Hematopoietic multipotent progenitor cell treated with erythropoietin and hydrocortisone succinate and interleukin-3 and kit ligand, for 8 days (in vitro differentiated cells): ENCODE data around the gene CDIP1.

Experiments
- DNase-seq: peaks from one replicate; pipeline ENCODE4 v3.0.0-alpha.2; 2015

CDIP1 gene

DNA sequence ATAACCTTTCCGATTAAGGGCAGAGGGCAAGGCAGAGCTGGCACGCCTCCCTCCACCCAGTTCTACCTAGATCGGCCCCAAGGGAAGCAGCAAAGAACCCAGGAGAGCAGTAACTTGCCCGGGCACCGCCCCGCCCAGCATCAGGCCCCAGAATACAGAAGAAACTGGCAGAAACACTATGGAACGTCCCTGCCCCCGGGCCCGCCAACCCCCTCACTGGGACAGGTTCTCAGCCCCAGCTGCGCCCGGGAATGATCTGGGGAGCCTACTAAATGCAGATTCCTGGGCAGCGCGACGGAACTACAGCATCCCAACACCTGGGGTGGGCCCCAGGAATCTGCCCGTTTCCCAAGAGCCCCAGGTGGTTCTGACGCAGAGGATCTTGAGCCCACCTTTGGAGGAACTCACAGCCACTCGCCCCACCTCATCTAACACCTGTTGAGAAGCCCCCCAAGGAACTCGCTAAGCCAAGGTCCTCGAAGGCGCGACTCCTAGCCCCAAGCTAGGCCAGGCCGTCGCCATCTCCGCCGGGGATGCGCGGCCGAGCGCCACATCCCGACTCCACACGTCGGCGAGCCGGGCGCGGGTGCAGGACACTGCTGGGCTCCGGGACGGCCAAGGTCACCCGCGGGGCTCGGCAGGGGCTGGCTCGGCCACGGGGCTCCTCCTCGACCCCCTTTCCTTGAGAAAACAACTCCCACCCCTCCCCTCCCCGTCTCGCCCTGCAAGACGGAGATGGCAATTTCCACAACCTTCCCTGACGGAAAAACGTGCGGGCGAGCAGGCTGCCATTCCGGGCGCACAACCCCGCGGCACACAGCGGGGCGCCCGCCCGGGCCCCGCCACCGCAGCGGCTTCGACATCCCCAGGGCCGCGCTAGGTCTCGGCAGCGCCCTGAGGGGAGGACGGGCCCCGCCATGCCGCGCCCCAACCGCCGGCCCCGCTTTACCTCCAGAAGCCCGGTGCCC, 913 bp downstream of the CDIP1 start:
- DNase-seq: no peak

DNA sequence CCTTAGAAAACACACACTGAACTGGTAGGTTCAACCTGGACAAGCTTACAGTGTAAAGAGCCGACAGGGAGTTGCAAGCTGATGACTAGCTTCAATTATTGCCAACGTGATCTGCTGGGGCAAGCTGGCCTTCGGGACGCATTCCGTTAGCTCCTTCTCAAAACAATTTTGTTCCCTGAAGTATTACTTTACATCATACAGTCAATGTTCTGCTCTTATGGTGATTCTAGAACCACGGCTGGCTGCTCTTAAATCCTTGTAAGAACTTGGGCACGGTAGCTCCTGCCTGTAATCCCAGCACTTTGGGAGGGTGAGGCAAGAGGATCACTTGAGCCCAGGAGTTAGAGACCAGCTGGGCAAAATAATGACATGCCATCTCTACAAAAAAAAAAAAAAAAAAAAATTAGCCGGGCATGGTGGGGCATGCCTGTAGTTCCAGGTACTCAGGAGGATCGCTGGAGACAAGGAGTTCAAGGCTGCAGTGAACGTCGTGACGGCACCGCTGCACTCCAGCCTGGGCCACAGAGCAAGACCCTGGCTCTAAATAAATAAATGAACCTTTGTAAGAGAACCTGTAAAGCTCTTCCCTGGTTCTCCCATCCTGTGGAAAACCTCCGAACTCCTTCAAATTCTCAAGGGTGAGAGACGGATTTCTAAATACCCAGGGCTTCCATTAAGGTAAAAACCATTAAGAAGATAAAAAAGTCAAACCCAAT, 2.0 kb downstream of the CDIP1 start:
- no peak for DNase-seq

DNA sequence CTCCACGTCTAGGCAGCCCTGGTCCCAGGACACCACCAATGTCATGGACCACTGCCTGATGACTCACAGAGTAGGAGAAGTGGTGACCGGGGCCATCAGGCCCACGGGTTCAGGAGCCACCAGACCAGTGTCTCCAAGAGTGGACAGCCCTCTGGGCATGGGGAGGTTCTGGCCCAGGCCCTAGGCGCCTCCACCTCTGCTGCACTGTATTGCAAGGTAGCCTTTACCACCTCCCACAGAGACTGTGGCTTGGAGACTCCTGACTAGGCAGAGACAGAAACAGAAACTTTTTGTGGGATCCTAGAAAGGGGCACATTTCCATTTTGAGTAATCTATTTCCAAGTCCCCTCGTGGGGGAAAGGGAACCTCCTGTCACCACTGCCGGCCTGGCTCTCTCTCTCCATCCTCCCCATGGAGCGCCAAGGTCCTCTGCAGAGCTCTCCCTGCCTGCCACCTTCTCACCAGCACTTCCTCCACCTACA, 2.9 kb downstream of the CDIP1 start:
- no peak for DNase-seq

DNA sequence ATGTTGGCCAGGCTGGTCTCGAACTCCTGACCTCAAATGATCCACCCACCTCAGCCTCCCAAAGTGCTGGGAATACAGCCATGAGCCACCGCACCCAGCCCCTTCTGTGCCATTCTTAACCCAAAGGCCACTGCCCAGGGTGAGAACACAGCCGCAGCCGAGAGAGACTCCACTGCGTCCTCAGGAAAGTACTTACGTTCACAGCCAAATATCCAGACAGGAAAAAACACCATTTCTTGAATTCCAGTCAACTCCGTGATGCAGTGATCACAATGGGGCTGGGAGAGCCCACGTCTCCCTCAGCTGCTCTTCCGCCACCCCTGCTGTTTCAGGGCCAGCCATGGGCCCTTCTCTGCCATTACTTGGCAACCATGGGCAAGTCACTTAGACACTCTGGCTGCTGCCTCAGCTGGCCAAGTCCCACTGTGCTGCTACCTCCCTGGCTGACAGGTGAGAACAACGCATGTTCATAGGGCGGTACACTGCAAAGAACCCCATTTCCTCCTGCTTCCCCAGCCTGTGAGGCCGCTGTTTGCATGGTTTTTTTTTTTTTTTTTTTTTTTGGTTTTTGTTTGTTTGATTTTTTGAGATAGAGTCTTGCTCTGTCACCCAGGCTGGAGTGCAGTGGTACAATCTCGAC, 4.3 kb downstream of the CDIP1 start:
- DNase-seq: no peak

DNA sequence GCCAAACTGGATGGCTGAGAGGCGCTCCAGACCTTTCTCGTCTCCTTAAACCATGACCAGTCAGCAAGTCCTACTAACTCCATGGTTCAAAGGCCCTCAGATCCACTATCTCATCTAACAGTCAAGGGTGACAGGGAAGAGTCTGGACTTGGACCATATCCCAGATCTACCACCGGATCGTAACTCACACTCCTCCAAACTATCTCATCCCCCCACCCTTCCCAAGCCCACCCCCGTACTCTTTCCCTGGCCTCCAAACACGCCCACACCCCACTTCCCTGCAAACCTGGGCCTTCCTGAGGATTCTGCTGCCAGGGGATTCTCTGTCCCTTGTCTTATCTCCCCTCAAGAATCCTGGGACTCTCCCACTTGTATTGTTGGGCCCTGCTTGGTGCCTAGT, 5.1 kb downstream of the CDIP1 start:
- no peak for DNase-seq

DNA sequence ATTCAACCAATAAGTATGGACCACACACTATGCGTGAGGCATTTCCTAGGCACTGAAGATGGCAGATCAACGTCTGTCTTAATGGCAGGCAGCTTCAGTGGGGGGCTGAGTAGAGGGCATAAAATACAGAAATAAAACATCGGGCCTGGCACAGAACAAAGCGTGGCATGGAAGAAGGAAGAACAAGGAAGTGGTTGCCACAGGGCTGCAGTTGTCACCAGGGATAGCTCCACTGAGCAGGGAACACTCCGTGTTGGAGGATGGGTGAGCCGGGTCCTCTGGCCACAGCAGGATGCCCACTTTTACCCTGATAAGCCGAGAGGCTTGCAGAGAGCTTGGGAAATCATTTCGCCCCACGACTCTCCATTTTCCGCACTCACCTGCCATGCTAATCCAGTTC, 6.3 kb downstream of the CDIP1 start:
- DNase-seq: no peak

DNA sequence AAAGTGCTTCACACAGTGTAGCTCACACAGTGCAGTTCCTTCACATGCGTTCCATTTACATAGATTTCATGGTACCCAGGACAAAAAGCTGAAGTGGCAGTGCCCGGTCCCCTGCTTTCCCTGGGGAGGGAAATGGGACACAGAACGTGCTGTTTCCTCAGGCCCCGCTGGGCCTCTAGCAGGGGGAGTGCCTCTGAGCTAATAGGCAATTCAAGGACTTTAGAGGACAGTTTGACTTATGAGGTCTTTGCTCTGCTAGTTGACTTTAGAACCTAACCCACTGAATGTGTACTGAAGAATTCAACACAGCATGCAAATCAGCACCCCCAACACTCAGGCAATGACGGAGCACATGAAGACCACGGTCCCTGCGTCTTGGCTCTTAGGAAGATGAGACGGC, 6.8 kb downstream of the CDIP1 start:
- no peak for DNase-seq

DNA sequence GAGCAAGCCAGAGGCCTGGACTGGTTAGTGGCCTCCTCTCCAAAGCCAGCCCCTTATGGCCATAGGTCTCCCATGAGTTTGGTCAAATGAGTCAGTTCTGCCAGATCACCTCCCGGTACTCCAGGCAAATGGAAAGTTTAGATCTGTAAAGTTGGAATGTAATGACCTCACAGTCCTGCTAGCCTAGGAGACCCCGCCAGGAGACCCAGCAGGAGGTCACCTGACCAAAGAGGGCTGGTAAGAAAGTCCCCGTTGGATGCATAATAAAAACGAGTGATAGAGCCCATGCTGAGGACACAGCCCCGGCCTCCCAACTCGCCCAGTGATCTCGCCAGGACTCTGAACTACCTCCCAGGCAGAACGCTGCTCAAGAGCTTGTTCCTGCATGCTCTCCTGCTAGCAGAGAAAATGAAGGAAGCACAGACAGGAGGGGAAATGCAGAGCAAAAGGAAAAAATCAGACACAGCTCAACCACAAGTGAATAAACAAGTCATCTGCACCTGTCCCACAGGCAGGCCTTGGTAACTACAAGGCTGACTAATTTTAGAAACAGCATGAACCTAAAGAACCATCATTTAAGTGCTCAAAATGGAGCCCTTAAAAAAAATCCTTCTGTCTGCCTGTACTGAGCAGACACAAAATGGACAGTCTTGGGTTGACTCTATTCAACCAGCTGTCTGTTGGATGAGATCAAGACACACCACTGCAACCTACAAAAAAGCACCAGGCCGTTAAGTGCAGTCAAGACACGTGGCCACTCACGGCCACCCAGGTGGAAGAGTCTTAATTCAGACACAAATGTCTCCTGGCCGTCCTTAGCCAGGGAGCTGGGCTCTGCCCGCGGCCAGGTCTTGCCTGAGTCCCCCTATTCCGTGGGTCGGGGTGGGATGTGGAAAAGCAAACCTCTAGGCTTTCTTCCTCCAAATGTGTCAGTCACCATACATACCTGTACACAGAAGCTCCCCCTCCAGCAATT, 9.2 kb downstream of the CDIP1 start:
- no peak for DNase-seq

DNA sequence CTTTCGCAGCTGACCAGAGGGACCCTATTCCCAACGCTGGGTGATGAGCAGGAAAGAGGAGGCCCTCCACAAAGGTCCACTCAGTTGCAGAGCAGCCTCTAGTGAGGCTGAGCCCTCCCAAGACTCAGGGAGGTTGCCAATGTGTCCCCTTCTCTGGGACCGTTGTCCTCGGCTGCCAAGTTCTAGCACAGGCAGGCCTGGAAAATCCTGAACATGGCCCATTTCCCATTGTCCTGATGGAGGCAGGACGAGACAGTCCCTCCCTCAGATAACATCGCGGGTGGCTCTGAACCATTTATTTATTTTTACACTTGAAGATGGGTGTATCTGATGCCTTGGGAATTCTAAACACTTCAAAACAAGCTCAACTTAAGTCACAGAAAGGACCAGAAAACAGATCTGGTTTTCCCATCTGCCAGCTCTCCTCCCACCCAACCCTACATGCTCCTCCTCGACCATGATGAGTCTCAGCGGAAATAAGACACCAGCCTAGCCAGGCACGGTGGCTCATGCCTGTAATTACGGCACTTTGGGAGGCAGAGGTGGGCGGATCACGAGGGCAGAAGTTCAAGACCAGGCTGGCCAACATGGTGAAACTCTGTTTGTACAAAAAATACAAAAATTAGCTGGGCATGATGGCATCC, 12.8 kb downstream of the CDIP1 start:
- DNase-seq: no peak

DNA sequence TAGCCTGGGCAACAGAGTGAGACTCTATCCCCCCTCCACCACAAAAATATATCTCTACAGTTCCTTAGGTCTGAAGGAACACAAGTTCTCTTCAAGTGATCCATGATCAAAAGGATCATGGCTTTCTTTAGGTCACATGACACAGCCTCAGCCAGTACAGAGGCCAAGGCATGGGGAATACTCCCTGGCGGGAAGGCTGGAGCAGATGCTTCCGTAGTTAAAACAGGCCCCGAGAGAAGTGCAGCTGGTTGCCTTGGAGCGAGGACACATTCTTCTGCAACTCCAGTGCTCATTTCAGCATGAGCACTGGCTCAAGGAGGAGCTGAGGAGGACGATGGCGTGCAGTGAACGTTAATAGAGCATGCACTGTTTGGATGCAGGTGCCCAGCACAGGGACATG, 13.5 kb downstream of the CDIP1 start:
- DNase-seq: no peak

DNA sequence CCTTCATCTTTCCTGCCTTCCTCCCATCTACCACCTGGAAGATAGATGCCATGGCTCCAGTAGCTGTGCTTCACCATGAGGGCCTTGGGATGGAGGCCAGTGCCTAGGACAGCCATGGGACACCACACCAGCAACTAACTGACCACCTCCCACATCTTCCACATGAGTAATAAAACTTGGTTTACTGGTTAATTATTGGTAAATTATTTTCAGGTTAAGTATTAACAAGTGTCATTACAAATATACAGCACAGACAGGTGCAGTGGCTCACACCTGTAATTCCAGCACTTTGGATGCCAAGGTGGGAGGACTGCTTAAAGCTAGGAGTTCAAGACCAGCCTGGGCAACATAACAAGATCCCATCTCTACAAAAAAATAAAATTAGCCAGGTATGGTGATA, 14.0 kb downstream of the CDIP1 start:
- no peak for DNase-seq

DNA sequence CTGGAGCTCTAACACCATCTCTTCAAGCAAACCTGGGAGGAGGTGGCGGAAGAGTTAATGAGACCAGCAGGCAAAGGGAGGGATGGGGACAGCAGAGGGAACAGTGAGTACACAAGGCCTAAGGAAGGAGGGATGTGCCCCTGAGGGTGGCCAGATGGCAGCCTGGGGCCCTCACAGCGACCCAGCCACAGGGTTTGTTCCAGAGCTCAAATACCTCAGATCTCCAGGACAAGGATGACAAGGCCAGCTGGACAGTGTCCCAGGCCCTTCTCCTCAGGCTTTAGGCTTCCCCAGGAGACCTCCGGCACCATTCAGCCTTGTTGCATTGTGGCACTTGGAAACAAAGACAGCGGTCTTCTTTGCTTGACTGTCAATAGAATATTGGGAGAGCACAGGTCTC, 14.9 kb downstream of the CDIP1 start:
- no peak for DNase-seq

DNA sequence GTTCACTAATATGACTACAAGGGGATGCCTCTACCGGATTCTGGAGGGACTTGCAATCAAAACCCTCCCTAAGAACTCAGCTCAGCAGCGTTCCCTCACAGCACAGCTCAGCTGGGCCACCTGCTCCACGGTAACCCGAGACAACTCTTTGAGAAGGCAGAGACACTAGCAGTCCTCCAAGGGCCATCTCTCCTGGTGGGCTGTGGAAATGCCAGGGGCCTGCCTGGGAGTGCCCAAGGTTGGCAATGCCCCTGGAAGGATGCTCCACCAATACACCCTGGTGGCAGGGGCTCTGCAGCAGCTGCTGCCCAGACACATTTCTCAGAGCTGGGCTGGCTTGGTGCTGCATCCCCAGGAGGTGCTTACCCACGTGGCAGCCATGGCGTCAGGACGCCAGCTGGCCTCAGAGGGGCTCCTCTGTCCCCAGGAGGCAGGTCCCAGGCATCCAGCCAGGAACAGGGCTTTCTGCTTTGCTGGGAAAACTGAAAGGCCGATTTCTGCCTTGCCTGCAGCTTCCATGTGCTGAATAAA, 16.5 kb downstream of the CDIP1 start:
- DNase-seq: no peak

DNA sequence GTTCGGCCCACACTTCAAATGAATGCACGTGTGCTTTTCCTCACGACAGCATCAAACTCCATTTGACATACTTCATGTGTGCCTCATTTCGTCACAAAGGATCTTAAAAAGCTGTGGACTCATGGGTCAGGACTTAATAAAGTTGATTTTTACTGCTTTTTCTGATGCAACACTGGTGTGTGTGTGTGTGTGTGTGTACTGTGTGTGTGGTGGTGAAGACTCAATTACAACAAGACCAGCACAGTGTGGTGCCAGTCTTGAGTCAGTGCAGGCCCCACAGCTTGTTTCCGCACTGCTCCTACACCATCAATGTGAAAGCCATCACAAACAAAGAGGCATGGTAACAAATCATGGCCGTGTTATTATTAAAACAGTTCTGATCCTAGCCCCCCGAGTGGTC, 17.7 kb downstream of the CDIP1 start:
- no peak for DNase-seq

DNA sequence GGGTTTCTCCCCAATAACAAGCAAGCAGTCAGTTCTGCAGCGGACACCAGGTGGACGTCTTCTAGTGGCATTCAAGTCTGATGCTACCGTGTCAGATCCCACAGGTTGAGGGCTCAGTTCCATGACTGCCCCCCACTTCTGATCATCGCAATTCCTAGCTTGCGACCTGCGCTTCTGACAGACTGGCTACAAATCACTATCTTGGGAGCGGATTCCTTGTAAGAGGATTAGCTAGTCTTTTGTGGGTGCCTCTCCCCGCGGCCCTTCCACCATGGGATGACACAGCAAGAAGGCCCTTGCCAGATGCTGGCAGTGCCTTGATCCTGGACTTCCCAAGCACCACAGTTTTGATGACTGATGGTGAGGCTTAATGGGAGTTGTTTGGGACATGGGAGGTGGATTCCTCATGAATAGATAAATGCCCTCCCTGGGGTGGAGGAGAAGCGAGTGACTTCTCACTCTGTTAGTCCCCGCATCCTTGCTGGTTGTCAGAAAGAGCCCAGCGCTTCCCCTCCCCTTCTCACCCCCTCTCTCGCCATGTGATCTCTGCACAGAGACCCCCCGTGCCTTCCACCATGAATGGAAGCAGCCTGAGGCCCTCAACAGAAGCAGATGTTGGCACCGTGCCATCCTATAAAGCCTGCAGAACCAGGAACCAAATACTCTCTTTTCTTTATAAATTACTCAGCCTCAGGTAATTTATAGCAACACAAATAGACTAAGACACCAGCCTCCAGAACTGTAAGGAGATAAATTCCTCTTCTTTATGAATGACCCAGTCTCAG, 19.1 kb downstream of the CDIP1 start:
- no peak for DNase-seq

DNA sequence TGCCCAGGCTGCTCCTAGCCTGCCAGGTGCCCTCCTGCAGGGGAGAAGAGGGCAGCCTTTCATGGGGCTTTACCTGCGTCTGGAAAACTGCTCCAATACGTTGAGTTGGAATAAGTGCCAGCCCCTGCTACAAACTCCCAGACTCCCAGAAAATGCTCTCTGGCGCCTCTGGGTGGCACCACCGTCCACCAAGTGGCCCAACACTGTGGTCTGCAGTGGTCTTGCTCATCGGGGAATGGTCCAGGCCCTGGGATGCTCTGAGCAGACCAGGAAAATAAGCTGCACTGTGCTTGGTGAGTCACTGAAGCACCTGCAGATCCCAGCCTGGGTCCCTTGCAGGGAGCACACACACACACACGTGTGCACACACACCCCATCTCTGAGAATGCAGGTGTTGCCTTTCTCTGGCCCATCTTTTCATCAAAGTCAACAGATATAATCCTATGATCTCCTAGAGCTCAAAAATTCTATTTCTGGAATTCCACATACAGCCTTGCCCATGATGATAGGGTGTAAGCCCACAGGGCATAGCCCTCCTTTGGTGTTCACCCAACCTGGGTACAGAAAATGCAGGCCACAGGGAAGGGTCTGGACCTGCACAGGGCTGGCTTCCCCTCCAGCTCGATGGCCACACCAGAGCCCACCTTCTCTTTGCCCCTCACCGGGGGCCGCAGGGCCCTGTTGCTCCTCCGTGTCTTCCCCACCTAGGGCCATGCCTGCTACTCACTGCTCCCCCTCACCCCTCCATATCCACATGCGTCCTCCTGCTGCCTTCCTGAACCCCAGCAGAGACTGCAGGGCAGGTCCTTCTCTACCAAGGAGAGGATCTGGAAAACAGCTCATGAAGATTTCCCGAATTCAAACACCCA, 20.5 kb downstream of the CDIP1 start:
- peak; percentile 39 for DNase-seq

DNA sequence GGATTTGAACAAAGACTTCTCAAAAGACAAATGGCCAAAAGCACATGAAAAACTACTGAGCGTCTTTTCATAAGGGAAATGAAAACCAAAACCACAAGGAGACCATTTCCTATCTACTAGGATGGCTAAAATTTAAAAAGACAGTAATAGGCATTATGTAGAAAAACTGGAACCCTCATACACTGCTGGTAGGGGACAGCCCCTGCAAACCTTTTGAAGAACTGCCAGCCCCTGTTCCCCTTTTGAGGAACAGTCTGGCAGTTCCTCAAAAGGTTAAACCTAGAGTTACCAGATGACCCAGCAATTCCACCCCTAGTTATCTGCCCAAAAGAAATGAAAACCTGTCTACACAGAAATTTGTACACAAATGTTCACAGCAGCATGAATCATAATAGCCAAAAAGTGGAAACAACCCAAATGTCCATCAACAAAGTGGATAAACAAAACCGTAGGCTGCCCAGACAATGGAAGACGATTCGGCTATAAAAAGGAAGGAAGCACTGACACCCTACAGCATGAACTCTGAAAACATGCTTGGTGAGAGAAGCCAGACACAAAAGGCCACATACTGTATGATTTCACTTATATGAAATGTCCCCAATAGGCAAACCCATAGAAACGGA, 22.9 kb downstream of the CDIP1 start:
- peak; percentile 20 for DNase-seq

DNA sequence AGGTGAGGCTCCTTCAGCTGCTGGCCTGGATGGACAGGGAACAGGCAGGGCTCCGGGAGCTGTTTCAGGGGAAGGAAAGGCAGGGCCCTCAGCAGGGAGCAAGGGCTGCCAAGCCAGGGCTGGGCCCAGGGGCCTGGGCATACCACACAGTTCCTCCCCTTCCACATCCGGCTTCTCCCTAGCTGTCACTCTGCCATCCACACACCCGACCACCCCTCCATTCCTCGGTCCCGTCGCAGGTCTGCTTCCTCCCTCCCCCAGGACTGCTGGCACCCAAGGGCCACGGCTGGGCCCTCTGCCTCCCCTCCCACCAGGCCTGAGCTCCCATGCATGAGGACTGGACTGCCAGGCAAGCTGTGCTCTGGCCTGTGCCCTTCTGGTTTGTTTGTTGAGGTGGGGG, 24.0 kb downstream of the CDIP1 start:
- DNase-seq: no peak

DNA sequence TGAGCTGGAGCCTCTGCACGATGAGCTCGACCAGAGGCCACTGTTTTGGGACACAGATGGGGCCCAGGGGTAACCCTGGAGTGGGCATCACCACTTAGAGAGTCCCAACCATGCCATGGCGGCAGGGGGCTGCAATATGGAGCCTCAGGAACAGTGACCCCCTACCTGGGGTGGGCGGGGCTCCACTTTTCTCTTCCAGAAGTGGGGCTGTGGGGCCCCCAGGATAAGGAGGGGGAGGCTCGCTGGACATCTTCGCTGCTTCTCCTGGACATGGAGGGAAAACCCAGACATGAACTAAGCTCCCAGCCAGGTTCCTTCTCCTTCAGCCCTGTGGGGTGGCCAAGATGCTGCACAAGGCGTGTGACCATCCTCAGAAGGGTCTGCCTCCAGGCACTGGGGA, 24.7 kb downstream of the CDIP1 start:
- no peak for DNase-seq
